Activated T-helper 1 cell treated with anti-CD3 and anti-CD28 coated beads, Interleukin-12 subunit alpha, Interleukin-12 subunit beta, Interleukin-2, Interleukin-4 antibody, amounts not matched to agents 30 ng/mL and 10 ng/mL and 1 ng/mL, durations not matched to agents 14 hours and 24 hours and 36 hours (primary cell): ENCODE results near the gene ZNF280D. TPM values are rescaled to one million over a fixed set of nuclear protein-coding genes. Genes with fewer than 3 reads are reported as not detected.
A peak's percentile ranks its signal among the peaks of the same experiment; 100 is the strongest.

ENCODE experiments used
- DNase-seq: peaks from one replicate; pipeline ENCODE4 v3.0.0; 2021; ENCODE audit warnings: low spot score
- H3K27ac Mint-ChIP-seq: one replicate; pipeline ENCODE4 v1.8.0; 2021; ENCODE audit warnings: mild to moderate bottlenecking, mixed read lengths
- H3K27me3 Mint-ChIP-seq: one replicate; pipeline ENCODE4 v1.8.0; 2022; ENCODE audit warnings: mild to moderate bottlenecking, moderate library complexity, mixed read lengths; ENCODE audit not compliant: insufficient read depth
- H3K36me3 Mint-ChIP-seq: one replicate; pipeline ENCODE4 v1.8.0; 2021; ENCODE audit warnings: low read depth, mixed read lengths
- H3K4me1 Mint-ChIP-seq: one replicate; pipeline ENCODE4 v1.8.0; 2021; ENCODE audit warnings: low read depth, mixed read lengths
- H3K4me3 Mint-ChIP-seq: one replicate; pipeline ENCODE4 v1.8.0; 2021; ENCODE audit warnings: mild to moderate bottlenecking, moderate library complexity, mixed read lengths
- H3K9me3 Mint-ChIP-seq: one replicate; pipeline ENCODE4 v1.8.0; 2021; ENCODE audit warnings: mixed read lengths
- intact Hi-C: fragments of 100-400 bp; cut with micrococcal nuclease; formaldehyde crosslinking; loops from one replicate; pipeline ENCODE4 v1.15.1; 2024
- total RNA-seq: library from RNA; stranded (reverse); gene quantifications from 2 replicates; pipeline ENCODE4 v1.2.3, GENCODE V29; 2022

ZNF280D gene
- total RNA-seq, 1 donor from 2014 or later, result 29.9 TPM

DNA sequence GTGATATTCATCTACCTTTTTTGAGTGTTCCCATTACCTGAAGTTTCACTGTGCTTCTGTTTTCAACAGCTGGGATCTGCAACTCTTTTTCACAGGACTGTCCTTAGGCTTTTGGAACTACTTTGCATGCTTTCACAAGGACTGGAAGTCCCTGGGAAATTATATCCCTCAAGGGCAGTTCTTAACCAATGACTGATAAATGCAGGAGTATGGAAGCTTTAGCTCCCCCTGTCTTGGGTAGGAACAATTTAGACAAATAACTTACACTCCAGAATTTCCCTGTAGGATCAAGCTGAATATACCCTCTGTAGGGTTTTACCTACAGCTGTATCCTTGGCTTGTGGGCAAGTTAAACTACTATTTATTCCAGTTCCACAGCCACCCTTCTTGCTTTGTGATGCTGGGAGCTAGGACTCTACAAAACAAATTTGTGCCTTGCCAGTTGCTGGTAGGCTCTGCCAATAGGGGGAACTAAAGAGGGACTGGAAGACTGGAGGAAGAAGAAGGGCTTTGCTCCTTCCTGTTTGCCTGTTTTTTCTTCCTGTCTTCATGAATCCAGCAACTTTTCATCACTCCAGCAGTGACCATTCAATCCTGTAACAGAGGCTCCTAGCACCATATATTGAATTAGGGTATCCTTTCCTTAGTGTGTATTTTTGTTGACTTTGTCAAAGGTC, 6.8 kb upstream of the ZNF280D start:
- Mint-ChIP-seq H3K27ac (no peak overlapping the region), H3K4me3 (no peak overlapping the region), H3K36me3 (peaks cover 5% of the 10 kb centered on the region), H3K4me1 (peaks cover 8% of the 10 kb centered on the region), H3K9me3 (peaks cover 5% of the 10 kb centered on the region), H3K27me3 (peaks cover 15% of the 10 kb centered on the region)
- DNase-seq, result no peak
- intact Hi-C loops, result no loop called here

DNA sequence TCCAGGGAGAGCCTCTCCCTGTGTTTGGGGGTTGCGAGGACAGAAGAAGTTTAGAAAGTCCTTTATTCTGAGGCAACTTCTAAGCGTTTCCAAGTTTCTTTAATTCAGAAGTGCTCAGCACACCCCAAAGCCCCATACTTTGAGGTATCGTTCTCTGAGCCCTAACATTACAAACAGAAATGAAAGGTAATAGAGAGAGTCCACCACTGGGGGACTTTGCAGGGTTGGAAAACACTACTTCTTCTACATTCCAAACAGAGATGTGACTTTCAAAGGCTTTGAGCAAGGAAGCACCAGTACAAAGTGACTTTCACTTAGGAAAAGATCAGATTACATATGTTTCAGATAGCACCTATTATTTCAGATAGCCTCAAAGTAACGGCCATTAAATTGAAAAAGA, 6.2 kb upstream of the ZNF280D start:
- intact Hi-C loops, result no loop called here
- Mint-ChIP-seq H3K4me1 (peaks cover 11% of the 10 kb centered on the region), H3K4me3 (no peak overlapping the region), H3K36me3 (peaks cover 6% of the 10 kb centered on the region), H3K27me3 (peaks cover 15% of the 10 kb centered on the region), H3K27ac (no peak overlapping the region), H3K9me3 (peaks cover 11% of the 10 kb centered on the region)
- no peak for DNase-seq

DNA sequence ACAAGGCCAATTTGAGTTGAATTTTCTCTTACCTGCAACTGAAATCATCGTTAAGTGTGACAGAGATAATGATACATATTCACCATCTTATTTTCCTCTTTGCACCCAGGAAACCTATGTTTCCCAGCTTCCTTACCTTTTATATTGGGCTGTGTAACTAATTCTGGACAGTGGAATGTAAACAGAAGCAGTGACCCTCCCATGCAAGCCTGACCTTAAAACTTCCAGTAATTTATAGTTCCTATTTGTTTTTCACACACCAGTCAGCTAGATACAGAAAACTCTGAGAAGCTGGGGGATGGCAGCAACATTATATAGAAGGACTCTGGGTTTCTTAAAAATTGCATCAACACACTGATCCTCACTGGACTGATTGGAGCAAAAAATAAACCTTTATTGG, 4.5 kb upstream of the ZNF280D start:
- Mint-ChIP-seq H3K4me1 (peaks cover 13% of the 10 kb centered on the region), H3K27me3 (peaks cover 15% of the 10 kb centered on the region), H3K27ac (no peak overlapping the region), H3K4me3 (no peak overlapping the region), H3K9me3 (peaks cover 11% of the 10 kb centered on the region), H3K36me3 (peaks cover 6% of the 10 kb centered on the region)
- intact Hi-C loops, result no loop called here
- no peak for DNase-seq

DNA sequence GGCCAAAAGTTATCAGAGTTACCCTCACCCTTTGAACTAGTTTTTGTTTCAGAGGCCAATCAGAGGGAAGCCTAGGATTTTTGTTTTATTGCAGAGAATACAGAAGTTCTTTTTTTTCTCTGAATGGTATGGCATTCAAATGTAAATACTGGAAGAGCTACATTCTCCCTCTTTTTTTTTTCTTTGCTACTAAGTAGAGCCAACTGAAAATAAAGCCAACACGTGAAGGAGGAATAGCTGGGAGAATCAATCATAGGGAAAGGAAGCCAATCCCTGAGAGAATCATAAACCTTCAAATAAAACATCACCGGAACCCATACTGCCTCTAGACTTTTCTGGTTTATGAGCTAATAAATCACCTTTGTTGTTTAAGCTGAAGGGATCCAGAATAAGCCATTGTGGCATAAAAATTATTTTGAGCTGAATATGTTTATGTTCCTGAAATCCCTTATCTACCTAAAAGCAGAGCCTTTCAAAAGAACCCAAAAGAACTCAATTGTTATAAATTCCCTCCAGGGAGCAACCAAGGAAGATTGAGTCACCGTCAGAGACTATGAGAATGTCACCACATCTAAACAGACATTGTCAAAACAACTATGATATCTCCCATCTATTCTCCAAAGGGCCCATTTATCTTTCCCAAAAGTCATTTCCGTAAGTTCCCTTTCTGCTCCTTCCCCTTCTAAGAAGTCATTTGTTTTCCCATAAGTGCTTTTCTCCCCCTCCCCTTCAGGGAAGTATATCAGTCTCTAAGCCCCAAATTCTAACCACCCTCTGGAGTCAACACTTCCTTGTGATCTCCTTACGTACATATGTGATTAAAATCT, 3.8 kb upstream of the ZNF280D start:
- Mint-ChIP-seq H3K4me1 (peaks cover 20% of the 10 kb centered on the region), H3K9me3 (peaks cover 11% of the 10 kb centered on the region), H3K4me3 (no peak overlapping the region), H3K36me3 (peaks cover 6% of the 10 kb centered on the region), H3K27ac (no peak overlapping the region), H3K27me3 (peaks cover 11% of the 10 kb centered on the region)
- DNase-seq, result no peak
- intact Hi-C loops, result no loop called here

DNA sequence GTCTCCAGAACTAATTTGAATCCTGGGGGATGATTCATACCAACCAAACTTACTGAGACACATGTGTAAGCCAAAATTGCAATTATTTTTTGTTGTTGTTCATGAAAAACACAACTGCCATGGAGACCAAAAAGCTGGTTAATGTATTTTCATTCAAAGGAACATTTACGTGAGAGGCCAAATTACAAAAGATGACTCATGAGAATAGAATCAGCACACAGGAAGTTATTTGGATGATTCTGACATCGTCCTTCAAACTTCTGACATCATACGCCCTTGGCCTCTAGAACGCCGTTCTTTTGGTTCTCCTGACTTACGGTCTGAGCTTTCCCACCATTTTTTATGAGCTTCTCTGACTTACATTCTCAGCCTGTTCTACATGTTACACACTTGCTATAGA, 3.0 kb upstream of the ZNF280D start:
- Mint-ChIP-seq H3K9me3 (peaks cover 10% of the 10 kb centered on the region), H3K27me3 (peaks cover 7% of the 10 kb centered on the region), H3K27ac (no peak overlapping the region), H3K4me1 (peaks cover 27% of the 10 kb centered on the region), H3K36me3 (peaks cover 10% of the 10 kb centered on the region), H3K4me3 (no peak overlapping the region)
- no peak for DNase-seq
- intact Hi-C loops, result no loop called here

DNA sequence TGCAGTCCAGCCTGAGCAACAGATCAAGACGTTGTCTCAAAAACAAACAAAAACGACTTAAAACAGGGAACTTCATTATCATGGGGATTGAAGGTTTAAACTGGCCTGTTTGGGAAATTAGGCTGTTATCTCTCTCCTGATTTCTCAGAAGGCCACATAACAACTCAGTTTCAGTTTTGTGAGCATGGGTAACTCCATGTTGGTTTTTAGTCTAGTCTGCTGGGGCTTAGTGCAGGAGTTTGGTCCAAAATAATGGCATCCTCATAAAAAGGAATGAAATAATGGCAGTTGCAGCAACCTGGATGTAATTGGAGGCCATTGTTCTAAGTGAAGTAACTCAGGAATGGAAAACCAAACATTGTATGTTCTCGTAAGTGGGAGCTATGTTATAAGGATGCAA, 2.3 kb upstream of the ZNF280D start:
- Mint-ChIP-seq H3K27me3 (peaks cover 6% of the 10 kb centered on the region), H3K9me3 (peaks cover 8% of the 10 kb centered on the region), H3K27ac (no peak overlapping the region), H3K4me1 (peaks cover 35% of the 10 kb centered on the region), H3K4me3 (no peak overlapping the region), H3K36me3 (peaks cover 16% of the 10 kb centered on the region)
- DNase-seq, result no peak
- intact Hi-C loops, result no loop called here

DNA sequence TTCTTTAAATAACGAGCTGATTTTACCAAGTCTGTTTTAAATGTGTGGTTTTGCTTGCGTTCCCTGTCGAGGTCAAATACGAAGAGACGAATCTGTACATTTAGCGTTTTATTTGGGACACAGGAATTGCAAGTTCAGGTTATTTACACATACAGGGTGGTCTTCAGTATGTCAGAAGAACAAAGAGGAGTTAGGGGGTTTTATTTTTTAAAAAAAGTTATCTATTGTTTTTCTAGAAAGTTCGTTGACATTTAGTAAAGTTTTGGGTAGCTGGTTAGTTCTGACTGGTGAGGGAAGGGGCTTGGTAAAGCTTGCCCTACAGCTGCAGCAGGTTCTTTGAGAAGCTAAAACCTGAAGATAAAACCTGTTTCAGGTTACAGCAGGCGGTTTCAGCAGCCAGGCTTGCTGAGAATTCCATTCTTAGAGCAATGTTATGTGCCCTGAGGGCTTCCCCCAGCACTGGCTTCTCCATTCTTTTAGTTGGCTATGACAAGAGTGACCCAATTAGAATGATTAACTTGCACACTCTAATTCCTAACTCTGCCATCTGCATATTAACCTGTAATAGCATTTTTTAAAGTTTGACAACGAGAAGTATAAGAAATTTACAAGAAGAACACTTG, 815 bp upstream of the ZNF280D start:
- intact Hi-C loops, result loop anchor here (5.0 kb wide), 1 partner anchor 492 kb away; the partner anchor contains the start of gene RFX7
- peaks cover 42% of the 10 kb centered on the region for H3K4me1 Mint-ChIP-seq

DNA sequence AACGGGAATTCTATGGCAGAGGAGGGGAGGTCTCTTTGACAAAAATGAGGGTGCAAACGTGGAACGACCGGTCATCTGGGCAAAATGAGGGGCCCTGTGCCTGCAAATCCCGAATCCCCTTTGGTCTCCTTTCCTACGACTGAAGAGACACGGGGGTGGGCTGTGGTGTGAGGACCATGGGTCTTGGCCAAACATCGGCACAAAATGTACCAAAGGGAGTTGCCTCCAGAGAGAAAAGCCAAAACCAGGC, 498 bp downstream of the ZNF280D start:
- intact Hi-C loops, result loop anchor here (1.0 to 5.0 kb wide), 5 partner anchors 34 to 491 kb away; partner anchors contain the start of gene RFX7
- H3K4me1 Mint-ChIP-seq, result peaks cover 47% of the 10 kb centered on the region
- H3K27me3 Mint-ChIP-seq, result peaks cover 3% of the 10 kb centered on the region
- no peak for DNase-seq
- H3K27ac Mint-ChIP-seq, result peak overlapping the region; percentile 99
- peaks cover 8% of the 10 kb centered on the region for H3K9me3 Mint-ChIP-seq
- H3K4me3 Mint-ChIP-seq, result peak overlapping the region; percentile 95
- peaks cover 31% of the 10 kb centered on the region for H3K36me3 Mint-ChIP-seq

More for the DNA sequence above, 815 bp upstream of the ZNF280D start:
- Mint-ChIP-seq H3K27ac (no peak overlapping the region), H3K27me3 (peaks cover 3% of the 10 kb centered on the region), H3K4me3 (peak overlapping the region; percentile 34), H3K9me3 (peaks cover 8% of the 10 kb centered on the region), H3K36me3 (peaks cover 23% of the 10 kb centered on the region)
- DNase-seq, result no peak

DNA sequence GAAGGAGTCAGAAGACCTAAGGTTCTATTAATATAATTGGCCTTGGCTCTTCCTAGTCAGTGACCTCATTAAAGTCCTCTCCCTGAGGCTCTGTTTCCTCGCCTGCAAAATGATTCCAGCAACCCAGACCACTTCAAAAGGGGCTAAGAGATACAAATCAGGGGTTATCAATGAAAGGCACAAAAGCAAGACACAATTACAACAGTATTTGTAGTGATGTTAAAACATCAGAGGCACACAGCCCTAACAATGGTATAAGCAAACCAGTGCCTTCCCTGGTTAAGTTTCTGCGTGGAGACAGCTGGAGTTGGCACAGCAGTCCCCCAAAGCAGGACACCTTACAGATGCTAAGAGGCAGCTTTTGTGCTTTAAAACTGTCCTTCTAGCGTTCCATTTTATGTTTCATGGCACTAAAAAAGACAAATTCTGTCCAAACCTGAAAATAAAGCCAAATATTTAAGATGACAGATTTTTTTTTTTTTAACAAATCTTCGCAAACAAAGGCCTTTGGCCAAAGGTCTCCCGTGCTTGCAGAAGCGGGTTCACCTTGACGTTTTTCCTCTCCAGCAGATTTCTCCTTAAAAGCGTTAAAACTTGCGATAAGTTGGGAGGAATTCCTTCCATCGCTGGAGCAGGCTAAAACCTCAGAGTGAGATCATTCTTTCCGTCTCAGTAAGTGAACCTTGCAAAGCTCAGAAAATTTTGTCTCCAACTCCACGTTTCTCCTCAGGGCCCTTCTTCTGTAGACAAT, 999 bp downstream of the ZNF280D start:
- Mint-ChIP-seq H3K36me3 (peaks cover 35% of the 10 kb centered on the region), H3K9me3 (peaks cover 8% of the 10 kb centered on the region)
- DNase-seq, result no peak

DNA sequence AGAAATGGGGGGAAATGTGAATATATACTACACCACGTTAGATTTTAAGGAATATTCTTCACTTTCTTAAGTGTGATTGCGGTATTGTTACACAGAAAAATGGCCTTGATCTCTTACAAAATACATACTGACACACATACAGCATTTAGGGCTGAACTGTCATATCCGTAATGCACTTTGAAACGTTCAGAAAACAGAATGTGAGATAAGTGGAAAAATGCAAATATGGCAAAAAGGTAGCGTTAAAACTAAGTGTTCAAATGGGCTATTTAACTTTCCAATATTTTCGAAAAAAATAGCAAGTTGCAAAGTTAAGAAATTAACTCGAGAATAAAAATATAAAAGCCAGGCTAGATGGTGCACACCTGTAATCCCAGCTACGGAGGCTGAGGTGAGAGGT, 1.8 kb downstream of the ZNF280D start:
- Mint-ChIP-seq H3K27me3 (peaks cover 3% of the 10 kb centered on the region), H3K27ac (no peak overlapping the region), H3K36me3 (peaks cover 42% of the 10 kb centered on the region), H3K4me1 (peaks cover 52% of the 10 kb centered on the region), H3K4me3 (peak overlapping the region; percentile 95), H3K9me3 (peaks cover 8% of the 10 kb centered on the region)
- DNase-seq, result no peak
- intact Hi-C loops, result loop anchor here (5.0 kb wide), 1 partner anchor 489 kb away; the partner anchor contains the start of gene RFX7

More for the DNA sequence above, 999 bp downstream of the ZNF280D start:
- peaks cover 3% of the 10 kb centered on the region for H3K27me3 Mint-ChIP-seq
- H3K27ac Mint-ChIP-seq, result peak overlapping the region; percentile 99
- intact Hi-C loops, result loop anchor here (2.0 to 5.0 kb wide), 2 partner anchors 154 to 490 kb away; partner anchors contain the start of gene RFX7
- peak overlapping the region; percentile 95 for H3K4me3 Mint-ChIP-seq
- peaks cover 51% of the 10 kb centered on the region for H3K4me1 Mint-ChIP-seq

DNA sequence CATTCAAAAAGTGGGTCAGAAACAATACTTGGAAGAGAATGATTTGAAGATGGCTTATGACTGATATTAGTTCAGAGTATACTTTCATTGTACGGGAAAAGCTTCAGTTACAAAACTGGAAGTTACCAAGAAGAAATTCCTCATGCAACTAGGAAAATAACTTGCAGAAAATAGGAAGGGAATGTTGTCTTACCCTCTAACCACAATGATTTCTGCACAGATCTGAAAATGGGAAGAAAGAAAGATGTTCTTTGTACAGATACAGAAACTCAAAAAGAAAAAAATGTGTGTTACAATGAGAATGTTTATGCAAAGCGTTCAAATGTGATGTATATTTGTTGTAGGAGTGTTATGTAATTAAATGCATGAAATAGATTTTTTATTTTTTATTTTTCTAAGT, 3.7 kb downstream of the ZNF280D start:
- H3K27ac Mint-ChIP-seq, result no peak overlapping the region
- intact Hi-C loops, result no loop called here
- peaks cover 41% of the 10 kb centered on the region for H3K36me3 Mint-ChIP-seq
- no peak overlapping the region for H3K4me3 Mint-ChIP-seq
- no peak for DNase-seq
- H3K4me1 Mint-ChIP-seq, result peaks cover 49% of the 10 kb centered on the region
- peaks cover under 1% of the 10 kb centered on the region for H3K9me3 Mint-ChIP-seq
- no peaks in the 10 kb centered on the region for H3K27me3 Mint-ChIP-seq

DNA sequence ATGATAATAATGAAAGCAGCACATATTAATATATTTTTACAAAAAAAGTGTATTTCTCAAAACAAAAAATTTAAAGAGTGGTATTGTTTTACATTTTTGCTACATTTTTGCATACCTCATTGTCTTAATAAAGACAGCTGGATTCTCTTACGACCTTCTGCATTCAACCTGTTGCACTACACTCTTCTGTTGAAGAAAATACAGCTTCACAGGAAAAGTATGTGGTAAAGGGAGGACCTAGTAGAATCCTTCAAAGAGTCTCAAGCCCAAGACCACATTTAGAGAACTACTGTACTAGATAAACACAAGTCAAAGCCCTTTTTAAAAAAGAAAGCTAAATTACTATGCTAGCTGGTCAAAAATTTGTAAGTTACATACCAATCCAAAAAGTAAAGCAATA, 7.9 kb downstream of the ZNF280D start:
- Mint-ChIP-seq H3K27ac (no peak overlapping the region), H3K4me3 (no peak overlapping the region), H3K27me3 (no peaks in the 10 kb centered on the region), H3K9me3 (no peaks in the 10 kb centered on the region), H3K36me3 (peaks cover 54% of the 10 kb centered on the region), H3K4me1 (peaks cover 44% of the 10 kb centered on the region)
- DNase-seq, result no peak
- intact Hi-C loops, result no loop called here
